Stimulated activated CD4-positive, alpha-beta T cell treated with anti-CD3 and anti-CD28 coated beads, Interleukin-4, amount 100 ng/mL, for 4 hours (primary cell): ENCODE data around the gene SEMA6A.

Source experiments
- DNase-seq, 2 experiments: peaks; one replicate each; pipeline ENCODE4 v3.0.0-alpha.2; 2020

The SEMA6A gene

DNA sequence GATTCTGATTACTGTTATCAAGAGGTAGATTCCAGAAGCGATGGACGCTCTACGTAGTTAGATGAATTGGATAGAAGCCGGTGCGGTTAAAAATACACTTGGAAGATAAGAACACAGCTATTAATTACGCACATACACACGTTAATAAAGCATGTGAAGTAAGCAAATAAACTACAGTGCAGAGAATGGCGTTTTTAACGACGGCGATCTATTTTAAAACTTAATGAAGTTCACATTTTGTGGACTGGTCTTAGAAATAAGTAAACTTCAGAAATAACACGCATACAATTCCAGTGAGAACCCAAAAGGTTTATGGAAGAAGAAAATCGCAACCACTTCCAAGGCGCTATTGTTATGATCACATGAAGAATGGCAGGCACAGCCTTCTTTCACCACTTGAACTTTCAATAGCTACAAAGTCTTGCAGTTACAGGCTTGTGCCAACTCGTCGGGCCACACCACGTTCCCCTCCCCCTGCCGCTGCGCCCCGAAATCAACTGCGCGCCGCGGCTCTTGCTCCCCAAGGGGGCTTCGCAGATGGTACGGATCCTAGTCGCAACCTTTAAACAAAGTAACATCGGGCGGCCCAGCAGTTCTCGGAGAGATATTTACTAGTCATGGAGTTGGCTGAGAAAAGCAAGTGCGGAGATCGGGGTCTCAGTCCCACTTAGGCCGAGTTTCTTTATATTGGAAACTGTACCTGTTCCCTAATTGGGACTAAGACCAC is 866 bp upstream of the SEMA6A start:
- DNase-seq, result no peak

DNA sequence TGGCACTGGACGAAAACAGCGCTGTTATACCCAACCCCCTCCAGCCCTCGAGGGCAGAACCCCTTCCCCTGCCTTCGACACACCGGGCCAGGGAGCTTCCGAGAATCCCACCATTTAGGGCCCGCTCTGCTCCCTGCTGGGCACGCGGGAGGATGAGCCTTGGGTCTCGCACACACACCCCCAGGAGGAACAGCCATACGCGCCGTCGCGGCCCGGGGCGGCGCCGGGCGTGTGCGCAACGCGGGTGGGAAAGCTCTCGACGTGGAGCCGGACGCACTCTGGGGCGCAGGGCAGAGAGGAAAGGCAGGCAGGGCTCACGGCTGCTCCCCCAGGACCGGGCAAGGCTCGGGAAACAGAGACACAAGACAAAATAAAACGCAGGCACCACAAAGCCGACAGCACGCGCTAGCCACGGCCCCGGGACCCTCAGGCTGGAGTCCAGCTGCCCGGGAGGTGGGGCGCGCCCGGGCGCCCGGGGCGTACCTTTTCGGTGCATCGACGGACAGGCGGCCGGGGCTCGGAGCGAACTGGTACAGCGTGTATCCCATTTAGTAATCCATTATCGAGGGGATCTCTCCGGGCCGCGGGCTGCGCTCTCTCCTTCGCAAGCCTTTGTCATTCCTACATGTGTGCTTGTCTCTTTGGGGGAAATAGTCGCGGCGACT is 789 bp downstream of the SEMA6A start:
- no peak for DNase-seq

DNA sequence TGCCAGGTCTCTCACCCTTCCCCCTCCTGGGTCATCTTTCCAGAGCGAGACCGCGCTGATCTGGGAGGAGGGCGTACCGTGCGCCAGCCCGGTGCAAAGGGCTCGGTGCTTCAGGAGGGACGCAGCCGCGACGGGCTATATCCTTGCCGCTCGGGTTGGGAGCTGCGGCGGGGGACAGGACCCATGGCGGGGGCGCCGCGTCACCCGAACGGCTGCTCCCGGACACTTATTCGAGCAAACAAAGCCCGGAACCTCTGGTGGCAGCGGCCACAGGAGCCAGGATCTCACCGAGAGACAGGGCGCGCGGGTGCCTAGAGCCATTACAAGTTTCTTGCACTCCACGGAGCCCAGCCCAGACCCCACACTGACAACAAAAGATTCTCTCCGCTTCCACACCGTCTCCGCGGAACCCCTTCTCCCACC is 1.3 kb downstream of the SEMA6A start:
- no peak for DNase-seq

DNA sequence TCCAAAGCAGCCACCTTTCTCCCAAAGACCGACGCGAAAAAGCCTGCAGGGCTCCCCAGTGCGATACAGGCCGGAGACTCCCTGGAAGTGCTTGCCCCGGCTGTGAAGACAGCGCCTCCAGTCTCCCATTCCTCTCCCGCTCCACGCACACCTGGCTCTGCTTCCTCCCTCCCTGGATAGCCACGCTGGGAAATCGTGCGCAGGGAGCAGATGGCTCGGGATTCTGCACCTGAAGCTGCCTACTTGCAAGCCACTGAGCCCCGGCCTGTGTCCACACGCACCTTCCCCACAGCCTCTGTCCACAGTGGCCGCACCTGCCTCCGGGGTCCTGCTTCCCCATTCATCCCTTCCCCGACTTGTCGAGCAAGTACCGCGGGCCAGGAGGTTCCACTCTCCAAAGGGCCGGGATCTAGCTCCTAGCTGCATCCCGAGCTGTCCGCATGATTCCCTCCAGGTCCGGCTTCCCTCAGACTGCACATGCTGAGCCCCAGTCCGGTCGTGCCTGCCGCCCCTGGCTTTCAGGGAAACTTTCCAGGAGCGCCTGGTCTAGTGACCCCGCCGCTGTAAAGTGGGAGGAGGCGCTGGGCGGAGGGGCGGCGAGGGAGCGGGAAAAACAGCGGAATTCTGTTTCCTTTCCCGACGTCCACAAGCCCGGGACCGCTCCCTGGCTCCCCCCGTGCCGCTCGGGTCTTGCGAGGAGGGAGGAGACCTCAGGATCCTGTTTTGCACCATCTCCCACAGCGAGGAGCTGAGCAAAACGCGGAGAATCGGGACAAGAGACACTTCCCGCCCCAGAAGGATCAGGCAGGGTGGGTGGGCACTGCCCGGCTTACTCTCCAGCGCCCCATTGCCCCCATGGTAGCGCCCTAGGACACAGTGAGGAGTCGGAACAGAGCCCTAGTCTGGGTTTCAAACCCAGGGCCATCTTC is 2.0 kb downstream of the SEMA6A start:
- no peak for DNase-seq

DNA sequence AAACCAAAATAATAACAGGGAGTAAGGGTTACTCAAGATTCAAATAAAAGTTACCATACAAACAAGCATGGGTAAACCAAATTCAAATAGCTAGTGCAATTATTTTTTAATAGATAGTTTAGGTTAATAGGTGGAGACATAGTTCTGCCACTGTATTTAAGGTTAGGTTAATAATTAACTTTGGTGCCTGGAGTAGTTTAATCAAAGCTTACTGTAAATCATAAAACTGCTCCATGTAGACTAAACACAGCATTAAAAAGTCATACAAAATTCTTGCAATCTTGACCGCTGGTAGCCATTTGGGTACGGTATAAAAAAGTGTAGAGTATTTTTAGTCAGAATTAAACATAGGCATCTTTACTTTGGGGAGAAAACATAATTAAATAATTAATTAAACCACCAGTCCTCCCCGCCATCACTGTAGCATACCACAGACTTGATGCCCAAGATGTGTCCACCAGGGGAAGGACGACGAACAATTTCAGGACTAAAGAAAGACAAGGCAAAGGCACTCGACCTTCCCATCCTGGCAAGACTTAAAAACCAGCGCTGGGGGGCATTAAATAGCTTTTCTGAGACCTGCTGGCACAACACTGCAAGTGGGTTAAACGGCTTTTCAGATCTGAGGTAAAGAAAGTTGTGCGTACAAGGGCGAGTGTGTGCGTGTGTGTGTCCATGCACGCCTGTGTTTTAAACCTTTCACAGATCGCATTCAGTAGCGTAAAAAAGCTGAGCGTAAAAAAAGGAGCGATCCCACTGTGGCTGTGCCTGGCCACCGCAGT is 2.9 kb downstream of the SEMA6A start:
- DNase-seq, result no peak

DNA sequence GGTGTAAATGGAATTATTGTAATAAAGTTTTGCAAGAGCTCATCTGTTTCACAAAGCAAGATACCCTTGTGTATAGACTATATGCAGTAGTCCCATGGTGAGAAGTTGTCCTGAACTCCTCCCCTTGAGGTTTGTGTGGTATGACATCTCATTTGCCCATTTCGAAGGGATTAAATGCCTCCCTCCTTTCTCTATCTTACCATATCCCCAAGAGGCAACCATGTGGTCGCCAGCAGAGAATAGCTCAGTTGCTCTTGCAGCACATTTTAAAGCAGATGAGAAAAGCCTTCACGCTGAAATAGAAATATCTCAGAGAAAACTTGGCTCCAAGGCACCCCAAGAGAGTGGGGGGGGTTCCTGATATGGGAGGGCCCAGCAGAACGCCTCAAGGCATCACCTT is 4.6 kb downstream of the SEMA6A start:
- DNase-seq, result no peak

DNA sequence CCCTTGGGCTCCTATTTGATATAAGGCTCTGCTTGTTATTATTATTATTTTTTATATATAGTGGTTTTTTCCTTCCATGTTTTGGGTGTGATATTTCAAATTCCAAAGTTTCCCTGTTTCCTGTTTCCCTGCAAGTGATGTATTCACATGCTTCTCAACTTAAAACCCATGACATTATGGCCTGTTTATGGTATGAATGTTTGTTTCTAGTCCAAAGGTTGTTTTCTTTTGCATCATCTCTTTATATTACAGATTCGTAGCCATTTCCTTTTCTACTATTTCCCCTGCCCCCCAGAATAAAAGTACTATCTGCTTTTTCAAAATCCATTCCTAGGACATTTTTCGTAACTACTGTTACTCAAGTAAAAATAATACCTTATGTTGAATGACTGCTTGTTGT is 7.5 kb downstream of the SEMA6A start:
- no peak for DNase-seq

DNA sequence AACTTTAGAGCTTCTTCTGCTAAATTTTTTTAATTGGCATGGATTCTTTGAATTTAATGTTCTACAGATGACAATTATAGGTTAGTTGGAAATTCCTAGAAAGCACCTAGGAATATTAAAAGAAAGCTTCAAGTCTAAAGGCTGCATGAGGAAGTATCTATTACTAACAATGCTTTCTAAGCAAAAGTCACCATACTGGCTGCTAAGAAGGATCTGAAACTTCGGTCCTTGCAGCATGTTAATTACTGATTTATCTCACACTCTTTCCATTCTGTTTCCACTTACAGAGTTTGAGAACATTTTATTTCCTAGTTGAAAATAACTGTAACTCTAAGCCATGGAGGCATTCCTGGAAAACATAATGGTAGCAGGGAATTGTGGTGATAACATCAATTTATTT is 8.4 kb downstream of the SEMA6A start:
- no peak for DNase-seq

DNA sequence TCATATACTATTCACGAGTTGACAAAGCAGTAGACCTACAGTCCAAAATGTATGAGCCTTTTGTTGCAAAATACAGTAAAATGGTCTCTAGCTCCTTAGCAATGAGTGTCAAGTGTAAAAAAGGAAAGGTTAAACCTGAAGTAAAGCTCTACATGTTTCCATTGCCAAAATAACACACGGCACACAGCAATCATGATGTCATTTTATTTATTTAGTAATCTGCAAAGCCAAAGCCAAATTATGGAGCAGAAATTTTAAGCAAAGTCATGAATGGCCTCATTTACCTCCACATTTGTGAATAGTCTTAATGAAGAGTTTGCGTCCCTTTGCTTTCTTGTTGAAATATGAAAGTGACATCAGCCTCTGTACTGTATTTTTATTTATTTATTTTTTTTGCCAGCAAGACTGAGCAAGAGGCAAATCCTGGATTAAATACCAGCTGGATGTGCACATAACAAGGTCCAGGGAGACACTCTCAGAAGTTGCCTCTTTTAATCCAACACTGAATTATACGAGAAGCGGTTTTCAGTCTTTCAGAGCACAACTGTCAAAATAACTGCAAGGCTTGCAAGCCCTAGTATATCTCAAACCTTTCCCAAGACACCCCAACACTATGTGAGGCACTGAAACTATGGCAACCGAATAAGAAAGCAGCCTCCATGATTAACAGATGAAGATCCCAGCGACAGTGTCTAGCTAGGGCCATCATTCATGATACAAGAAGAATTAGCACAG is 9.7 kb downstream of the SEMA6A start:
- no peak for DNase-seq

DNA sequence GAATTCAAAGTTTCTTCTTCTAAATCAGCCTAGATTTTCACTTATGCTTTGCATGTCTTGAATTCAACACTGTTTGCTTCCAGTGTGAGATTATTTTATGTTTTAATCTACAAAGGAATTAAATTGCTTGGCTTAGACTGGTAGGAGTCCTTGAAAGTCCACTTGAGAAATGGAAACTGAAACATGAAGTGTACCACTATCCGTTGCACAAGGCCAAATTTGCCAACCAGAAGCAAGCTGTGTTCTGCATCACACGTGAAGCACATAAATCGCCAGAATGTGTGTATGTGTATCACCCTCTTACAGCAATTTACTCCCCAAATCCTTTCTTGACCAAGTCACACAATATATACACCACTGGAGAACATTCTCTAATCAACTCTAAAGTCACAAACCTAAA is 10.3 kb downstream of the SEMA6A start:
- DNase-seq, result no peak

DNA sequence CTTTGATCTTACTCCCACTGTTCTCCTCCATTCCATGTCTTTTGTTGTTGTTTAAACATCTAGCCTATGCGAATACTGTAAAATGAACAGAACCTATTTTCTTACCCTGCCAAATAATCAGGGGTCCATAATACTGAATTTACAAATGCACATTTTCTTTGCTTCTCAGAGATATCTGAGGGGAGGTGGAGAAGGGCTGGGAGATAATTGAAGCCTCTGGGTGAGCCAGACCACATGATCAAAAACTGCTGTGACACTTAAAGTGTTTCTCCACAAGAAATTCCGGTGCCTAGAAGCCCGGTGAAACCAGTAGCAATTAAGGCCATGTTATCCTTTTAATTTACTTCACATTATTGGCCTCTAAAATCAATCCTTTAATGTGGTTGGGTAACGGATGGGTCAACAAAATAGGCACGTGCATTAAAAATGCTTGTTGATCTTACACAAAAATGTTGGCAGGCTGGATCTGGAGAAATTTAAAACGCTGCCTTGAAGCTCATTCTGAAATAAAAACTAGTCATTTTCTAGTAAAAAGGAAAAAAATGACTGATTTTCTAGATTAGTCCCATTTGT is 10.8 kb downstream of the SEMA6A start:
- no peak for DNase-seq

DNA sequence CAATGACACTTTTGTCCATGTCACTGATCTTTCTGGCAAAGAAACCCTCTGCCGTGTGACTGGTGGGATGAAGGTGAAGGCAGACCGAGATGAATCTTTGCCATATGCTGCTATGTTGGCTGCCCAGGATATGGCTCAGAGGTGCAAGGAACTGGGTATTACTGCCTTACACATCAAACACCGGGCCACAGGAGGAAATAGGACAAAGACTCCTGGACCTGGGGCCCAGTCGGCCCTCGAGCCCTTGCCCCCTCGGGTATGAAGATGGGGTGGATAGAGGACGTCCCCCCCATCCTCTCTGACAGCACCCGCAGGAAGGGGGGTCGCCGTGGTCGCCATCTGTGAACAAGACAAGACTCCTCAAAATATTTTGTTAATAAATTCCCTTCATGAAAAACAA is 12.0 kb downstream of the SEMA6A start:
- no peak for DNase-seq

DNA sequence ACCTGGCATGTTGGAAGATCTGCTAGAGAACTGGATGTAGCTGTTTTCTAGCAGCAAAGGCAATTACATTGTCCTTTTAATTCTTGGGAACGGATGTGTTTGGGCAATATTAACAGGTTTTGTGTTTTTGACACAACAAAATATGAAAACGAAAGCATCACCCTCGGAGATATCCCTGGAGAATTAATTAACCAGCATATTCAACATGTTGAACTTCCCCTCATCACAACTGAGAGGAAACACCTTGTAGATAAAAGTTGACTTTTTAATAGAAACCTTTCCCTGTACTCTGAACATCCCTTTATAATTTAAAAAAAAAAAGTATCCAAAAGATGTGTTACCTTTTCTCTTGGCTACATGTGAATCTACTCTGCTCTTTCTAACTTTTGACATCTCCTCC is 13.0 kb downstream of the SEMA6A start:
- DNase-seq, result no peak

DNA sequence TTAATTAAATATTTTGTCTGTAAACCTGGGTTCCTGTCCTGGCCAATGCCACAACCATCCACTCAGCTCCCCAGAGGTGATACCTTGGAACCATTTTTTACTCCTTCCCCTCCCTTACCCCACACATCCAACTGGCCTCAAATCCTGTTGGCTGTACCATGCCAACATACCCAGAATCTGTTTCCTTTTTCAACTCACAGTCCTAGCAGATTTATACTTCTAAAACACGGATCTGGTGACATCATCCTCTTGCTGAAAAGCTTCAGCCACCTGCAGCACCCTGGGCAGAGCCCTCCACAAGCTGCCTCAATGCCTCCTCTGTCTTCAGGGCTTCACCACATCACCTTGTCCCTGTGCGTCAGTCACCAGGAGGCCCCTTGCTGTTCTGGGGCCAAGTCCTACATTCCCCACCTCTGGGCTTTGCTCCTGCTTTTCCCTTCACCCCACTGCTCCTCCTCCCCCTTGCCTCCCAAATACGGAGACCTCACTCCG is 14.9 kb downstream of the SEMA6A start:
- no peak for DNase-seq

DNA sequence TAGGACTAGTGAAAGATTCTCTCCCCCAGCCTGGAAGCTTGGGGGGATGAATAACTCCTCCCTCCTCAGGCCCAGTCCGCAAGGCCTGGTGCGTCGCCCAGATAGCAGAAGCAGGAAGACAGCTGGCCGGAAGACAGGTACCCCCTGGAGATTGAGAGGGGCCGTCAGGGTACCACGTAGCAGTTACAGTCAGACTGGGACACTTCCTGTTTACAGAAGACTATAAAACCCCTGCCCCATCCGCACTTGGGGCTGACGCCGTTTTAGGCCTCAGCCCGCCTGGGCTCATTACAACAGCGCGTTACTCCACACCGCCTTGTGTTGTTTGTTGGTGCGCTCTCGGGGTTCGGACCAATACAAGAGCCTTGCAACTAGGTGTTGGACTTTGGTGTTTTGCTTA is 15.4 kb downstream of the SEMA6A start:
- no peak for DNase-seq

DNA sequence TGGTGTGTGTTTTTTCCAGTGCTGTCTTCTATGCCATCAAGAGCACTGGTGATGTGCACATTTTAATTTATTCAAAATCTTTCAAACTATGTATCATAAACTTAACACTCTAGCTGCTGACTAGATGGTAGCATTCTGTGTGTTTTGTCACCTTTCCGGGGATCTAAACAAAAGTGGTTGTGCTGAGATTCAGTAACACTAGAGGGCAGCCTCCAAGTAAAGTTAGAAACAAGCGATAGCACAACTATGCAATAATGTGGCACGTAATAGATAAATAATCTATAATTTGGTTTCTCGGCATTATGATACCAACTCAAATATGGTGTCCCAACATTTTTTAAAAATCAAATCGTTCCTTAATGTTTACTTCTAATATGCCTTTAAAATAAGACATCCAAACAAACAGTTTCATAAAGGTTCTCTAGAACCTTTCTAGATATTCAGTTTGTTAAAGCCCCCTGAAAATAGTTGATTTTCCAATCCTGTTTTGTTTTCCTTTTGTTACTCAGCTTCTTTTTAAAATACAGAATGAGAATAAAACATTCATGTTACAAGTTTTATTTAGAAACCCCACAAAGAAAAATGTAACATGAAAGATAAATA is 16.9 kb downstream of the SEMA6A start:
- no peak for DNase-seq

DNA sequence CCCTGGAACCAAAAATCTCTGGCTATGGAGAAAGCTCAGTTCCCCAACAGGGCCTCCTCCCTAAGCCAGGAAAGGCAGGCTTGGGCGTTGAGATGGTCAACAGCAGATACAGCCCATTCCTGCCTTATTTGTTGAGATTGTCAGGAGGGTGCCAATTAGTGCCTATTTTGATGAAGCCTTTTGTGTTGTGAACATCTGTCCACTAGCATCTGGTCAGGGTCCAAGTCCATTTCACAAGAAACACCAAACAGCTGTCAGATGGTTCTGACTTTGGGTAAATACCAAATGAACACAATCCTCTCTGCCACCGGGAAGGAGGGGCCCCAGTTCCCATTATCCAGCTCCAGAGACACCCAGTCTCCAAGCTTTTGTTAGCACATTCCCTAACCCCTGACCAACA is 19.9 kb downstream of the SEMA6A start:
- DNase-seq, result no peak

DNA sequence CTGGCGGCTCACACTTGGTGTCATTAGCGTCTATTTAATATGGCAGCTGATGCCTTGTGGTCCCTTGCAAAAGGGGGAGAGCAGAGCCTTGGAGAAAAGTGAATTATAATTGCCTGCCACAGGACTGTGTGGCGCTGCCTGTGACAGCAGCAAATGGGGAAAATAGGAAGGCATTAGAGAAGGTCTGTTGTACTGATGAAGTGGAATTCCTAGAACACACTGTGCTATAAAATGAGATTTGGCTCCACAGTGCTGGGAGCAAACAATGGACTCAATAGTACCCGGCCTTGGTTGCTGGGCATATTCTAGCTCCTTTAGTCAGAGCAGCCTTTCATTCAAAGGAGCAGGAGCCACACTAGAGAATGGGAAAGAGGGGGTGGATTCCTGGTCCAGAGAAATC is 21.3 kb downstream of the SEMA6A start:
- DNase-seq, result no peak

DNA sequence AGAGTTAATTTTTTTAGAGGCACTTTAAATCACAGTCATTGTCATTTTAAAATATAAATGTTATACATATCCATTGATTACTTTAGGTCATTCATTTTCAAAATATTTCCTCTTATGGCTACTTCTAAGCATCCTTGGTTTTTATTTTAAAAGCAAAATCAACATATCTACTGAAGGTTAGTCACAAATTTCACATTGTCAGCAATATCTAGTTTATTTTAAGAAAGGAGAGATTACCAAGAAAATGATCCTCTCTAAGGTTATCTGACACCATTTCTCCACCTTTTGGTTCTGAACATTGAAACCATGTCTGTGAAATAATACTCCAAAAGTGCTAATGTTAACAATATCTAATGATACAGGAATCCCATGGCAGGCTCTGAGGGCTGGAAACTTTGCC is 24.5 kb downstream of the SEMA6A start:
- no peak for DNase-seq

DNA sequence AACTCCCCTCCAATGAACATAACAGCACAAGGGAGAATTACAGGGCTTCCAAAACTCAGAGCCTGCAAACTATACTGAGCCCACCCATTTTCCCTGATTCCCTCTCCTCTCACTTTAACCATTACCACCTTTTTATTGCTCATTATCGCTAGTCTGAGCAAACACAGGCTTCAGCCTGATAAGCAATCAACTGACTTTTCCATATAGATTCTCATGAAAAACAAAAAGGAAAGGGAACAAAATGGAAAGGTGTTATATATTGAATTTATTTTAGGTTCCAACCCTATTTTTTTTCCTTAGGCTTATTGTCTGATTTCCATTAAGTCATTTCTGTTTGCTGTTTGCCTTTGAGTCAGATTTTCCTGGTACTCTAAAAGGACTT is 27.9 kb downstream of the SEMA6A start:
- no peak for DNase-seq

DNA sequence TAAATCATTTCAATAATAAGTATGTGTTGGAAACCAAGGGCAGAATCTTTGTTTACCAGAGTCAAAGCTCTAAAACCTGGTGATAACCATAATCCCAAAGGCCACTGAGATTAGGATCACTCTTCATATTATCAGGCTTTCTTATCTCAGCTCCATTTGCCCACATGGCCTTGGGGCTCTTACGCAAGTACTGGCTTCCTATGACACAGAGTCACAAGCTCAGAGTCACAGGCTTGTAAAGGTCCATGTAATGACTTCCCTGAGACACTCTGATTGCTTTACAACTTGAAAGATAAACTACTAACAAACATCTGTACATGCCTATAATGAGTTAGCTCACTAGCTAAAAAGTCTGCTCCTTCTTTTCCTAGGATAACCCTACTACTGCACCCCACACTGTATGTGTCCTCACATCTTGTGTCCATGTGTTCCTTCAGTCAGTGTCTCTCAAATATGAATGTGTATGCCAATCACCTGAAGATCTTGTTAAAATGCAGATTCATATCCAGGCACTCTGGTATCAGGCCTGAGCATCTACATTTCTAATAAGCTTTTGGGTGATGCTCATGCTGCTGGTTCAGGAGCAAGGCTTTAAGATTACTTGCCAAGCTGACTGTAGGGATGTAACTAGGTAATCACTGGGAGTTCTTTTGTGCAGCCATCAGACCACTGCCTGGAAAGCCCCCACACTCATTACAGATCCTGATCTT is 28.4 kb downstream of the SEMA6A start:
- no peak for DNase-seq
